ENCODE data around the gene PRIMPOL.

Gene PRIMPOL

DNA sequence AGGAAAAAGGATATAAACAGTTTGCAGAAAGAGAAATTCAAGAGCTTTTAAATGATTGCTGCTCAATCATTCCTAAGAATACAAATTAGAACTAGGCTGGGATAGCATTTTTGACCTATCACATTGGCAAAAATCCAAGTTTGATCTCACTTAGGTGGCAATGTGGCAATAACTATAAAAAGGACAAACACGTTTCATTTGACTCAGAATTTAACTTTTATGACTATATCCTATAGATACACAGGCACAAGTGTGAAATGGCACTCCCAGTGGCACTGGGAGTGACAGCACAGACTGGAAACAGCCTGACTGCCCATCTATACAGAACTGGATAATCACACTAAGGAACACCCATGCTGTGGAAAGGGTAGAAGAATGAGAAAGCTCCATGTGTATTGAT, 73.3 kb downstream of the PRIMPOL start:
- no peak overlapping the region for H3K4me3 ChIP-seq (ENCODE audit: control insufficient read depth, low read depth, low read length)
- no peak for TF ChIP-seq CTCF (IDR thresholded peaks at IDR 0.05; ENCODE audit: control insufficient read depth, insufficient read depth, low read depth, low read length, missing control alignments)
- no peak for DNase-seq (ENCODE audit: low read depth)

GRCh38 chr4:184727430-184727829, 77.9 kb downstream of the PRIMPOL start:
- no peak for TF ChIP-seq CTCF (IDR thresholded peaks at IDR 0.05; ENCODE audit: control insufficient read depth, insufficient read depth, low read depth, low read length, missing control alignments)
- H3K4me3 ChIP-seq (ENCODE audit: control insufficient read depth, low read depth, low read length) = no peak overlapping the region
- DNase-seq (ENCODE audit: low read depth) = no peak

DNA sequence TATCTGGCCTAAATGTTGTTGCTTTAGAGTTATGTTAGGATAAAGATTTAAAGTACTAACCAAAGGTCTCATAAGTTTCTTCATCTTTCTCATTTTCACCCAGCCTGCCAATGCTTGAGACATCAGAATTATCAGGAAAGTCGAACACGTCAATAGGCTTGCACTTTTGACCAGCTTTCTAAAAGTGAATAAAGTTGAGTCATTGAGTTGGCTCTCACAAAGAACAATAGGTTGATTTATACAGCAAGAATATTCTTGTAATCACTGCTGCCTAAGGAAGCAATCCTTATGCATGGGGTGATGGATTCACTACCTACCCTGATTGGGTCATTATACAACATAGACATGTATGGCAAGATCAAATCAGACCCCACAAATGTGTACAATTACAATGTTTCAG, 79.3 kb downstream of the PRIMPOL start:
- no peak for DNase-seq (ENCODE audit: low read depth)
- TF ChIP-seq CTCF (IDR thresholded peaks at IDR 0.05; ENCODE audit: control insufficient read depth, insufficient read depth, low read depth, low read length, missing control alignments) = no peak
- H3K4me3 ChIP-seq (ENCODE audit: control insufficient read depth, low read depth, low read length) = no peak overlapping the region

- H3K4me3 ChIP-seq (ENCODE audit: control insufficient read depth, low read depth, low read length) = no peak overlapping the region
- DNase-seq (ENCODE audit: low read depth) = no peak
- no peak for TF ChIP-seq CTCF (IDR thresholded peaks at IDR 0.05; ENCODE audit: control insufficient read depth, insufficient read depth, low read depth, low read length, missing control alignments)
Observed at GRCh38 chr4:184729946-184730345, 80.4 kb downstream of the PRIMPOL start.

DNA sequence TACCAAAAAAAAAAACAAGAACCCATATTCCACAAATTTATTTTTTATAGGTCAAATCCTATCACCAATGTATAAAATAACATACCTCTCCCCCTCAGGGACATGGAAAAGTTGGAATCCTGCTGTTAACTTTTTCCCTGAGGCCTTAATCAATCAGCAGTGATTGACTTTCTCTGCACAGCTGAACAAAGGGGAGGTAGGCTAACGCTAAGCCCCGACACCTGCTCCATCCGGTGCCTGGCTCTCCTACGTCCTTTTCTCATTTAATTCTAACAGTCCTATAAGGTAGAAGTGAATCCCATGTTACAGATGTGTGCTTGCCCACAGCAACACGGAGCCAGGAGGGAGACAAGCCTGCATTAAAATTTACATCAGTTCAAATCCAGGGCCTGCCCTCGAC, 81.5 kb downstream of the PRIMPOL start:
- TF ChIP-seq CTCF (IDR thresholded peaks at IDR 0.05; ENCODE audit: control insufficient read depth, insufficient read depth, low read depth, low read length, missing control alignments) = no peak
- DNase-seq (ENCODE audit: low read depth) = no peak
- H3K4me3 ChIP-seq (ENCODE audit: control insufficient read depth, low read depth, low read length) = no peak overlapping the region

GRCh38 chr4:184732126-184732525, 82.6 kb downstream of the PRIMPOL start:
- TF ChIP-seq CTCF (IDR thresholded peaks at IDR 0.05; ENCODE audit: control insufficient read depth, insufficient read depth, low read depth, low read length, missing control alignments) = no peak
- no peak overlapping the region for H3K4me3 ChIP-seq (ENCODE audit: control insufficient read depth, low read depth, low read length)
- DNase-seq (ENCODE audit: low read depth) = no peak

Data from AG09309 (cell line).